ENCODE data around the gene PKLR.

Gene PKLR

GRCh38 chr1:155285063-155285462 is 16.2 kb downstream of the PKLR start:
- 93 to 96% methylated on average over 10 to 13 of the region's 14 CpGs for WGBS, 2 experiments (ENCODE audit: insufficient coverage in 2 of 2)
- H3K4me3 ChIP-seq (ENCODE audit: extremely low read depth, insufficient read depth, low read length, poor library complexity, severe bottlenecking): no peak overlapping the region
- H3K36me3 ChIP-seq (ENCODE audit: control insufficient read depth, insufficient read depth, low read length): peaks cover 4% of the 10 kb centered on the region
- H3K27ac ChIP-seq (ENCODE audit: low read depth, low read length, severe bottlenecking): no peak overlapping the region
- no peaks in the 10 kb centered on the region for H3K4me1 ChIP-seq (ENCODE audit: control insufficient read depth, insufficient read depth, low read length, poor library complexity, severe bottlenecking)
- H3K9me3 ChIP-seq (ENCODE audit: control insufficient read depth, low read length): no peaks in the 10 kb centered on the region

GRCh38 chr1:155284476-155284875 is 16.8 kb downstream of the PKLR start:
- Histone ChIP-seq H3K27ac (ENCODE audit: low read depth, low read length, severe bottlenecking) (no peak overlapping the region), H3K36me3 (ENCODE audit: control insufficient read depth, insufficient read depth, low read length) (peaks cover 4% of the 10 kb centered on the region), H3K4me1 (ENCODE audit: control insufficient read depth, insufficient read depth, low read length, poor library complexity, severe bottlenecking) (no peaks in the 10 kb centered on the region), H3K9me3 (ENCODE audit: control insufficient read depth, low read length) (no peaks in the 10 kb centered on the region), H3K4me3 (ENCODE audit: extremely low read depth, insufficient read depth, low read length, poor library complexity, severe bottlenecking) (no peak overlapping the region)
- WGBS, 2 experiments (ENCODE audit: insufficient coverage in 2 of 2): 93 to 96% methylated on average over 12 of the region's 12 CpGs

GRCh38 chr1:155282488-155283091 is 18.6 kb downstream of the PKLR start:
- no peak overlapping the region for H3K27ac ChIP-seq (ENCODE audit: low read depth, low read length, severe bottlenecking)
- H3K36me3 ChIP-seq (ENCODE audit: control insufficient read depth, insufficient read depth, low read length): peaks cover 4% of the 10 kb centered on the region
- 93 to 97% methylated on average over 17 to 22 of the region's 29 CpGs for WGBS, 2 experiments (ENCODE audit: insufficient coverage in 2 of 2)
- H3K9me3 ChIP-seq (ENCODE audit: control insufficient read depth, low read length): no peaks in the 10 kb centered on the region
- peaks cover 3% of the 10 kb centered on the region for H3K4me1 ChIP-seq (ENCODE audit: control insufficient read depth, insufficient read depth, low read length, poor library complexity, severe bottlenecking)
- no peak overlapping the region for H3K4me3 ChIP-seq (ENCODE audit: extremely low read depth, insufficient read depth, low read length, poor library complexity, severe bottlenecking)

GRCh38 chr1:155279268-155279667 is 22.0 kb downstream of the PKLR start:
- WGBS, 2 experiments (ENCODE audit: insufficient coverage in 2 of 2): 50 to 89% methylated on average over 1 of the region's 2 CpGs
- Histone ChIP-seq H3K9me3 (ENCODE audit: control insufficient read depth, low read length) (no peaks in the 10 kb centered on the region), H3K4me1 (ENCODE audit: control insufficient read depth, insufficient read depth, low read length, poor library complexity, severe bottlenecking) (peaks cover 3% of the 10 kb centered on the region), H3K27ac (ENCODE audit: low read depth, low read length, severe bottlenecking) (no peak overlapping the region), H3K36me3 (ENCODE audit: control insufficient read depth, insufficient read depth, low read length) (no peaks in the 10 kb centered on the region), H3K4me3 (ENCODE audit: extremely low read depth, insufficient read depth, low read length, poor library complexity, severe bottlenecking) (no peak overlapping the region)

GRCh38 chr1:155278689-155279160 is 22.5 kb downstream of the PKLR start:
- Histone ChIP-seq H3K4me1 (ENCODE audit: control insufficient read depth, insufficient read depth, low read length, poor library complexity, severe bottlenecking) (peaks cover 3% of the 10 kb centered on the region), H3K36me3 (ENCODE audit: control insufficient read depth, insufficient read depth, low read length) (no peaks in the 10 kb centered on the region), H3K9me3 (ENCODE audit: control insufficient read depth, low read length) (no peaks in the 10 kb centered on the region), H3K4me3 (ENCODE audit: extremely low read depth, insufficient read depth, low read length, poor library complexity, severe bottlenecking) (peak overlapping the region; percentile 72), H3K27ac (ENCODE audit: low read depth, low read length, severe bottlenecking) (no peak overlapping the region)
- WGBS, 2 experiments (ENCODE audit: insufficient coverage in 2 of 2): 50 to 62% methylated on average over 9 to 10 of the region's 10 CpGs

- no peaks in the 10 kb centered on the region for H3K36me3 ChIP-seq (ENCODE audit: control insufficient read depth, insufficient read depth, low read length)
- peaks cover 3% of the 10 kb centered on the region for H3K4me1 ChIP-seq (ENCODE audit: control insufficient read depth, insufficient read depth, low read length, poor library complexity, severe bottlenecking)
- H3K27ac ChIP-seq (ENCODE audit: low read depth, low read length, severe bottlenecking): no peak overlapping the region
- H3K4me3 ChIP-seq (ENCODE audit: extremely low read depth, insufficient read depth, low read length, poor library complexity, severe bottlenecking): peak overlapping the region; percentile 72
- 0 to 1% methylated on average over 16 to 20 of the region's 29 CpGs for WGBS, 2 experiments (ENCODE audit: insufficient coverage in 2 of 2)
- H3K9me3 ChIP-seq (ENCODE audit: control insufficient read depth, low read length): no peaks in the 10 kb centered on the region
Measured at GRCh38 chr1:155277902-155278688, 23.1 kb downstream of the PKLR start.

GRCh38 chr1:155277070-155277901 is 24.0 kb downstream of the PKLR start, which contains the start of gene HCN3:
Gene HCN3 (plus strand): TSS chr1:155277463. CDS start chr1:155277591, 128 bp downstream.
- Histone ChIP-seq H3K27ac (ENCODE audit: low read depth, low read length, severe bottlenecking) (no peak within 1 kb of the TSS), H3K4me3 (ENCODE audit: extremely low read depth, insufficient read depth, low read length, poor library complexity, severe bottlenecking) (peak within 1 kb of the TSS; percentile 72), H3K4me1 (ENCODE audit: control insufficient read depth, insufficient read depth, low read length, poor library complexity, severe bottlenecking) (peaks cover 6% of the 10 kb centered on the region), H3K36me3 (ENCODE audit: control insufficient read depth, insufficient read depth, low read length) (peaks cover 2% of the 10 kb centered on the region), H3K9me3 (ENCODE audit: control insufficient read depth, low read length) (no peaks in the 10 kb centered on the region)
- 2 to 3% methylated on average over 33 to 54 of the region's 68 CpGs for WGBS, 2 experiments (ENCODE audit: insufficient coverage in 2 of 2)

- H3K4me3 ChIP-seq (ENCODE audit: extremely low read depth, insufficient read depth, low read length, poor library complexity, severe bottlenecking): peak within 1 kb of the TSS; percentile 85
- WGBS, 2 experiments (ENCODE audit: insufficient coverage in 2 of 2): 23 to 26% methylated on average over 40 to 49 of the region's 61 CpGs
Measured at GRCh38 chr1:155273343-155274245, 27.6 kb downstream of the PKLR start, which contains the start of gene CLK2. Gene CLK2 (minus strand): TSS chr1:155273504. CDS start chr1:155270977, 2,527 bp downstream.

GRCh38 chr1:155272466-155273342 is 28.5 kb downstream of the PKLR start:
- 0 to 2% methylated on average over 12 to 30 of the region's 44 CpGs for WGBS, 2 experiments (ENCODE audit: insufficient coverage in 2 of 2)
- peak overlapping the region; percentile 88 for H3K27ac ChIP-seq (ENCODE audit: low read depth, low read length, severe bottlenecking)
- H3K9me3 ChIP-seq (ENCODE audit: control insufficient read depth, low read length): no peaks in the 10 kb centered on the region
- peaks cover 47% of the 10 kb centered on the region for H3K36me3 ChIP-seq (ENCODE audit: control insufficient read depth, insufficient read depth, low read length)
- H3K4me3 ChIP-seq (ENCODE audit: extremely low read depth, insufficient read depth, low read length, poor library complexity, severe bottlenecking): peak overlapping the region; percentile 85
- peaks cover 10% of the 10 kb centered on the region for H3K4me1 ChIP-seq (ENCODE audit: control insufficient read depth, insufficient read depth, low read length, poor library complexity, severe bottlenecking)

More at GRCh38 chr1:155273343-155274245, 27.6 kb downstream of the PKLR start, which contains the start of gene CLK2:
- peak within 1 kb of the TSS; percentile 88 for H3K27ac ChIP-seq (ENCODE audit: low read depth, low read length, severe bottlenecking)
- H3K36me3 ChIP-seq (ENCODE audit: control insufficient read depth, insufficient read depth, low read length): peaks cover 38% of the 10 kb centered on the region
- no peaks in the 10 kb centered on the region for H3K9me3 ChIP-seq (ENCODE audit: control insufficient read depth, low read length)
- H3K4me1 ChIP-seq (ENCODE audit: control insufficient read depth, insufficient read depth, low read length, poor library complexity, severe bottlenecking): peaks cover 10% of the 10 kb centered on the region

All from mesodermal cell (in vitro differentiated cells).